OCI-LY7 (cell line): ENCODE results near the gene ZNF14.

Experiments used
- EZH2phosphoT487 ChIP-seq: fragments of 200-600 bp; sonication (generic); IDR thresholded peaks from 2 replicates; pipeline ENCODE4 v1.6.1; 2018; ENCODE audit warnings: low read depth, borderline replicate concordance, mild to moderate bottlenecking, mixed run types, antibody characterized with exemption, low read length, moderate library complexity, mixed read lengths
- TF ChIP-seq, protein P1 (sequence below): fragments of 200-600 bp; sonication (generic); conservative IDR thresholded peaks from 2 replicates; pipeline ENCODE4 v1.5.1; 2014; ENCODE audit warnings: mild to moderate bottlenecking, antibody characterized with exemption, low read length, moderate library complexity, mixed read lengths

DNA sequence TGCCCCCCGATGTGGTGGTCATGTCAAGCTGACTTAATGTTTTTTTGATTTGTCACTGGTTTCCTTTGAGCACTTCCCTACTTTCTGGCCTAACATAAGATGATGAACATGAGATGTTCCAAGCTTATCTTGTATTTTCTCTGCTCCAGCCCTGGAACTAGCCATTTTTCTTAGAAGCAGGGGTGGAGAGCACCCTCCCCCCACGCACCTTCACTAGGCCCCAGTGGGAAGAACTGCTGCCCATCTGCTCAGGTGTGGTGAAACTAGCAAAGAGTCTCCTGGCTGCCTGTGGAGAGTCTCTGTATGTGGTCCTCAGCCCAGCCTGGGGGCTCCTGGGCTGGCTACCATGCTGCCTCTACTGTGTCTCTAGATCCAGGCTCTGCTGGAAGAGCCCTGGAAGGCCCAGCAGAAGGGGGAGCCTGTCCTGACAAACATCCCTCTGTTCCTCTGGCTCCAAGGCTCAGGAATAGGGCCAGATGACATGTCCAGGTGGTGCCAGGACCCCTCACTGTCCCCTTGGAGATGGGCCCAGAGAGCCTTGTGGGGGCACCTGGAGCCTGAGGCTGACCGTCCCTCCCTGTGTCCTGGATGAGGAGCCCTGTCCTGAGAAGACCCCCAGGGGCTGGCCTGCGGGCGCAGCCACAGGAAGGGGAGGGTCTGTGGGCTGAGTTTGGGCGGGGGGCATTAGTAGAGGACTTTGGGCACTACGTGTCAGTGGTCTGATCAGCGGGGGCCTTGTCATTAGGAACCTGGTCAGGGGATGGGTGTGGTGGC is 4.8 kb upstream of the ZNF14 start:
- TF ChIP-seq, protein P1, sequence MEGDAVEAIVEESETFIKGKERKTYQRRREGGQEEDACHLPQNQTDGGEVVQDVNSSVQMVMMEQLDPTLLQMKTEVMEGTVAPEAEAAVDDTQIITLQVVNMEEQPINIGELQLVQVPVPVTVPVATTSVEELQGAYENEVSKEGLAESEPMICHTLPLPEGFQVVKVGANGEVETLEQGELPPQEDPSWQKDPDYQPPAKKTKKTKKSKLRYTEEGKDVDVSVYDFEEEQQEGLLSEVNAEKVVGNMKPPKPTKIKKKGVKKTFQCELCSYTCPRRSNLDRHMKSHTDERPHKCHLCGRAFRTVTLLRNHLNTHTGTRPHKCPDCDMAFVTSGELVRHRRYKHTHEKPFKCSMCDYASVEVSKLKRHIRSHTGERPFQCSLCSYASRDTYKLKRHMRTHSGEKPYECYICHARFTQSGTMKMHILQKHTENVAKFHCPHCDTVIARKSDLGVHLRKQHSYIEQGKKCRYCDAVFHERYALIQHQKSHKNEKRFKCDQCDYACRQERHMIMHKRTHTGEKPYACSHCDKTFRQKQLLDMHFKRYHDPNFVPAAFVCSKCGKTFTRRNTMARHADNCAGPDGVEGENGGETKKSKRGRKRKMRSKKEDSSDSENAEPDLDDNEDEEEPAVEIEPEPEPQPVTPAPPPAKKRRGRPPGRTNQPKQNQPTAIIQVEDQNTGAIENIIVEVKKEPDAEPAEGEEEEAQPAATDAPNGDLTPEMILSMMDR: no peak
- no peak for TF ChIP-seq EZH2phosphoT487
